ENCODE measurements around the gene CDC26. TPM values are rescaled to one million over a fixed set of nuclear protein-coding genes. Genes with fewer than 3 reads are reported as not detected.
"Not testable (repeated sequence)": the region's sequence is repeated elsewhere in the genome, so short reads cannot be mapped to it uniquely, and the experiment has no call there.

Gene CDC26
- total and polyA plus RNA-seq, 7 donors = 33.8 to 74.5 (median 64.9) TPM

- Histone ChIP-seq H3K36me3 (peaks cover 0 to 68% (median 14%) of the 10 kb centered on the region in 4 donors), H3K27ac (no peak overlapping the region), H3K27me3 (no peaks in the 10 kb centered on the region), H3K9me3 (no peaks in the 10 kb centered on the region), H3K4me3 (no peak overlapping the region), H3K4me1 (no peaks in the 10 kb centered on the region)
- TF ChIP-seq POLR2A (IDR thresholded peaks at IDR 0.05) (no peak), EP300 (IDR thresholded peaks at IDR 0.05) (no peak), POLR2AphosphoS5 (IDR thresholded peaks at IDR 0.05) (no peak), CTCF (IDR thresholded peaks at IDR 0.05) (no peak)
- no peak for DNase-seq
- intact Hi-C loops (cut with DNase I) = no loop called here
- WGBS, 2 donors = 50 to 85% methylated on average over 3 of the region's 3 CpGs
Observed at GRCh38 chr9:113257863-113258262, 17.5 kb downstream of the CDC26 start.

- Histone ChIP-seq H3K27me3 (no peaks in the 10 kb centered on the region), H3K4me3 (no peak overlapping the region), H3K27ac (no peak overlapping the region), H3K4me1 (no peaks in the 10 kb centered on the region), H3K36me3 (peaks cover 0 to 44% (median 14%) of the 10 kb centered on the region in 4 donors), H3K9me3 (no peaks in the 10 kb centered on the region)
- DNase-seq = no peak
- intact Hi-C loops (cut with DNase I) = no loop called here
- TF ChIP-seq POLR2A (IDR thresholded peaks at IDR 0.05) (no peak), POLR2AphosphoS5 (IDR thresholded peaks at IDR 0.05) (no peak), CTCF (IDR thresholded peaks at IDR 0.05) (no peak), EP300 (IDR thresholded peaks at IDR 0.05) (no peak)
- whole genome bisulfite sequencing, 2 donors = 89 to 92% methylated on average over 6 of the region's 6 CpGs
Observed at GRCh38 chr9:113255438-113255837, 19.9 kb downstream of the CDC26 start.

GRCh38 chr9:113254991-113255390, 20.4 kb downstream of the CDC26 start:
- Histone ChIP-seq H3K4me3 (no peak overlapping the region), H3K27me3 (no peaks in the 10 kb centered on the region), H3K36me3 (peaks cover 0 to 40% (median 11%) of the 10 kb centered on the region in 4 donors), H3K27ac (no peak overlapping the region), H3K9me3 (no peaks in the 10 kb centered on the region), H3K4me1 (no peaks in the 10 kb centered on the region)
- TF ChIP-seq CTCF (IDR thresholded peaks at IDR 0.05) (no peak), POLR2AphosphoS5 (IDR thresholded peaks at IDR 0.05) (no peak), EP300 (IDR thresholded peaks at IDR 0.05) (no peak), POLR2A (IDR thresholded peaks at IDR 0.05) (no peak)
- intact Hi-C loops (cut with DNase I) = no loop called here
- 97 to 98% methylated on average over 1 of the region's 1 CpG for WGBS, 2 donors
- DNase-seq = no peak

- Histone ChIP-seq H3K9me3 (no peaks in the 10 kb centered on the region), H3K4me3 (no peak overlapping the region), H3K36me3 (peaks cover 0 to 7% (median 0%) of the 10 kb centered on the region in 4 donors), H3K27me3 (no peaks in the 10 kb centered on the region), H3K27ac (no peak overlapping the region), H3K4me1 (no peaks in the 10 kb centered on the region)
- DNase-seq = no peak
- no peak for TF ChIP-seq POLR2AphosphoS5 (IDR thresholded peaks at IDR 0.05)
- no peak for TF ChIP-seq CTCF (IDR thresholded peaks at IDR 0.05)
- TF ChIP-seq EP300 (IDR thresholded peaks at IDR 0.05) = no peak
- TF ChIP-seq POLR2A (IDR thresholded peaks at IDR 0.05) = no peak
- 97 to 100% methylated on average over 2 of the region's 2 CpGs for WGBS, 2 donors
- intact Hi-C loops (cut with DNase I) = no loop called here
Observed at GRCh38 chr9:113250807-113251206, 24.6 kb downstream of the CDC26 start.

GRCh38 chr9:113249661-113250060, 25.7 kb downstream of the CDC26 start:
- intact Hi-C loops (cut with DNase I) = not testable (repeated sequence)

More at GRCh38 chr9:113249661-113250060, 25.7 kb downstream of the CDC26 start:
- WGBS, 2 donors = 96 to 99% methylated on average over 2 of the region's 2 CpGs
- H3K4me1 ChIP-seq, H3K36me3 ChIP-seq, H3K27ac ChIP-seq, H3K9me3 ChIP-seq, H3K27me3 ChIP-seq, DNase-seq, H3K4me3 ChIP-seq: not testable (repeated sequence)
